Measurements from ENCODE around the gene FBXO30.
A peak's percentile ranks its signal among the peaks of the same experiment; 100 is the strongest.

The FBXO30 gene

DNA sequence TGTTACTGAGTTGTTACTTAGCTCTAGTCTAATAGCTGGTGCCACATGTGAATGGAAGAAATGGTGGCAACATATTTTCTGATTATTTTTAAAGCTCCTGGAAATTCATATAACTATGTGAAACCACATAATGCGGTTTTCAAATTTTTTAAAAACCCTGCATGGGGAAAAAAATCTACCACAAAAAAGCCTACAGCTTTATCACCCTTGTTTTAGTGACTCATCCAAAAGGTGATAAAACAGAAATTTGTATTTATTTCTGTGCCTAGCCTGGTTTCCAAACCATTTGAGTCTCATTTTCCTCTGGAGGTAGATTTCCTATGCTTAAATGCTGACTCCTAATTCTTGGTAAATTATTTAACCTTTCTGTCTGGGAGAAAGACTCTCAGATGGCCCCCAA is 5.4 kb upstream of the FBXO30 start:
- Histone ChIP-seq H3K36me3 (ENCODE audit: control insufficient read depth, insufficient read depth, low read length) (no peaks in the 10 kb centered on the region), H3K4me3 (ENCODE audit: insufficient read depth, low read depth, low read length) (no peak overlapping the region), H3K9me3 (ENCODE audit: control insufficient read depth, low read length) (no peaks in the 10 kb centered on the region), H3K27me3 (ENCODE audit: control insufficient read depth, insufficient read depth, low read length, poor library complexity, severe bottlenecking) (no peaks in the 10 kb centered on the region), H3K27ac (ENCODE audit: insufficient read depth, low read depth, low read length, poor library complexity, severe bottlenecking) (no peak overlapping the region), H3K4me1 (ENCODE audit: control insufficient read depth, insufficient read depth, low read length) (no peaks in the 10 kb centered on the region)
- WGBS, 2 experiments = 95 to 100% methylated on average over 1 of the region's 1 CpG

DNA sequence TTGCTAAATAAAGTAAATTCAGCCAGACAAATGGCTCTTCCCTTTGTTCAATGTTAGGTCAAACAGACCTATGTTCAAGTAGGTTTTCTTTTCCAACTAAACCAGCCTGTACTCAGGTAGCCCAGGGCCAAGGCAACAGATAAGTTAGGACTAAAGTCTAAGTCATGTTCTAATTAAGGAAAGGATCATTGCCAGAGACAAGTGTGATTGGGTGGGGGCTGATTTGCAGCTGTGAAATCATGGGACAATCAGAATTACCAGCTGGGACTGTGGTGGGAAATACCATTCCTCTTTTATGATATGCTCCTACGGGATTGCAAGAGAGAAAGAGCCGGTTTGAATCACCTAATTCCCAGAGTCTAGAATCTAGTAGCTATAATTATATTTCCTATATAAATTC is 4.2 kb upstream of the FBXO30 start:
- no peaks in the 10 kb centered on the region for H3K4me1 ChIP-seq (ENCODE audit: control insufficient read depth, insufficient read depth, low read length)
- 0% methylated on average over 1 of the region's 2 CpGs for WGBS, 2 experiments
- H3K27ac ChIP-seq (ENCODE audit: insufficient read depth, low read depth, low read length, poor library complexity, severe bottlenecking) = no peak overlapping the region
- H3K4me3 ChIP-seq (ENCODE audit: insufficient read depth, low read depth, low read length) = no peak overlapping the region
- H3K27me3 ChIP-seq (ENCODE audit: control insufficient read depth, insufficient read depth, low read length, poor library complexity, severe bottlenecking) = no peaks in the 10 kb centered on the region
- no peaks in the 10 kb centered on the region for H3K36me3 ChIP-seq (ENCODE audit: control insufficient read depth, insufficient read depth, low read length)
- H3K9me3 ChIP-seq (ENCODE audit: control insufficient read depth, low read length) = no peaks in the 10 kb centered on the region

DNA sequence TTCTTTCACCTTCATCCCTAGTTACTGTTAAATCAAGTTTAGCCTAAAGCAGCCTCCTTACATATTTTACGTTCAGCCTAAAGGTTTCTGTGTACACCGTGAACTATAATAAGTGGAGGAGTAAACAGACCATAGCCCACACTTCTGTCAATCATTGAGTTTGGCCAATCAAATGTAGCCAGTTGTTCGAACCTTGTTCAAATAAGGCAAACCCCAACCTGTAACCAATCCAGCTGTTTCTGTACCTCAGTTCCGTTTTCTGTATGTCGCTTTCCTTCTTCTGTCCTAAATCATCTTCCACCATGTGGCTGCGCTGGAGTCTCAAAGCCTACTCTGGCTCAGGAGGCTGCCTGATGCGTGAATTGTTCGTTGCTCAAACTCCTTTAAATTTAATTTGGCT is 1.8 kb upstream of the FBXO30 start:
- WGBS, 2 experiments = 96% methylated on average over 6 to 8 of the region's 8 CpGs

DNA sequence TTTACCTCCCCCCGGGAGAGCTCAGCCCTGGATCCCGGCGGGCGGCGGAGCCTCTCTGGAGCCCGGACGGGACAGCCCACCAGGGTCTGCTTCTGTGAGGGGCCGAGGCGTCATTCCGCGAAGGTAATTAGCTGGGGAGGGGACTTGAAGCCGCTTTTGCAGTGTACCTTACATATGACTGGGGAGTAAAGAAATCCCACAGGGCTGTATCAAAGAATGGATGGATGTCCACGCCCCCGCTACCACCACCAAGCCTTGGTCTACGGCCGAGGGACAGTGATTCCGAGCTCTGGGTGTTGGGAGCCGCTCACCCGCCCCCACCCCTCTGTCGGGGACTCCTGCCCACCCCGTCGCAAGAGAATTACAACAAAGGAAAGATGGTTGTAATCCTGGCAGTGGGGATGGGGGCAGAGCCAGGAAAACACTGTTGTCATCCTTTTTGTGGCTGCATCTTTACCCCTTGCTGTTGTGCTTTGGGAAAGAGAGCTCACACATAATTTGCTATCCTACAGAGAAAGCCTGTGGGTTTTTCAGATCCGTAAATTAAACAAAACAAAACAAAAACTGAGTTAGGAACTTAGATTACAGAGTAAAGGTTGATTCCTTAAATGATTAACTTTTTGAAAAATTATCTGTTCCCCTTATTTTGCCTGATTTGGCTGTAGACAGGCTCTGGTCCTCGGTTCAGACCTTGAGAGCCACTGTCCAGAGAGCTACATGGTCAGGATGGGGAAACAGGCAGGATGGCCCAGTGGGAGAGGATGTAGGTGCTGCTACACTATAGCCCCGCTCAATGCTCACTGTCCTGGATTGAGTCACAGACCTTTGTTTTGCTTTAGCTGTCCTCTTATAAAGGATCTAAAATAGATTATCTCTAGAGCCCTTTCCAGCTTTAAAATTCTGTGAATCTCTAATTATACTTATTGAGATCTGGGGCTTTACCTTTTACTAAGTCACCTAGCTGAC is 997 bp upstream of the FBXO30 start:
- H3K36me3 ChIP-seq (ENCODE audit: control insufficient read depth, insufficient read depth, low read length) = no peaks in the 10 kb centered on the region
- H3K27ac ChIP-seq (ENCODE audit: insufficient read depth, low read depth, low read length, poor library complexity, severe bottlenecking) = peak overlapping the region; percentile 92
- peak overlapping the region; percentile 83 for H3K4me3 ChIP-seq (ENCODE audit: insufficient read depth, low read depth, low read length)
- WGBS, 2 experiments = 3 to 6% methylated on average over 24 to 25 of the region's 25 CpGs
- H3K27me3 ChIP-seq (ENCODE audit: control insufficient read depth, insufficient read depth, low read length, poor library complexity, severe bottlenecking) = no peaks in the 10 kb centered on the region
- H3K9me3 ChIP-seq (ENCODE audit: control insufficient read depth, low read length) = no peaks in the 10 kb centered on the region
- peaks cover 3% of the 10 kb centered on the region for H3K4me1 ChIP-seq (ENCODE audit: control insufficient read depth, insufficient read depth, low read length)

More for the DNA sequence above, 1.8 kb upstream of the FBXO30 start:
- Histone ChIP-seq H3K27me3 (ENCODE audit: control insufficient read depth, insufficient read depth, low read length, poor library complexity, severe bottlenecking) (no peaks in the 10 kb centered on the region), H3K36me3 (ENCODE audit: control insufficient read depth, insufficient read depth, low read length) (no peaks in the 10 kb centered on the region), H3K4me3 (ENCODE audit: insufficient read depth, low read depth, low read length) (no peak overlapping the region), H3K9me3 (ENCODE audit: control insufficient read depth, low read length) (no peaks in the 10 kb centered on the region), H3K27ac (ENCODE audit: insufficient read depth, low read depth, low read length, poor library complexity, severe bottlenecking) (no peak overlapping the region), H3K4me1 (ENCODE audit: control insufficient read depth, insufficient read depth, low read length) (peaks cover 3% of the 10 kb centered on the region)

DNA sequence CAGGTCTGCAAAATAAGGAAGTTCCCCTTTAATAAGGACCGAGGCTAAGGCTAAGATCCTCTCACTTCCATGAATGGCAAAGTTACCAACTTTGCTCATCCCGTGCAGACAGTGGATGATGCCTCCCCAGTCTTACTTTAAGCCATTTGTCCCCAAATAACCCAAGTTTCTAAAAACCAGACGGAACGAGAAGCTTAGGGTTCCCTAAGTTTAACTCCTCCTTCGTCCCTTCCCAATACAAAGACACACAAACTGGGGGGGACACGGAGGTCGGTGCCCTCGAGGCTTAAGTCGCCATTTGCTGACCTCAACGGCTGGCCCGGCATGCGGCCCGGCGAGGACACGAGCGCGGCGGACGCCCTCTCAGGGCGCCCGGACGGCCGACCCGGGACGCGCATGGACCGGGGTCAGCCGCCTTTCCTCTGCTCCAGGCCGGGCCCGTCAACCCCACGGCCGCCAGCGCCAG is 527 bp downstream of the FBXO30 start:
- peak overlapping the region; percentile 95 for H3K27ac ChIP-seq (ENCODE audit: insufficient read depth, low read depth, low read length, poor library complexity, severe bottlenecking)
- peak overlapping the region; percentile 83 for H3K4me3 ChIP-seq (ENCODE audit: insufficient read depth, low read depth, low read length)
- H3K9me3 ChIP-seq (ENCODE audit: control insufficient read depth, low read length) = no peaks in the 10 kb centered on the region
- H3K27me3 ChIP-seq (ENCODE audit: control insufficient read depth, insufficient read depth, low read length, poor library complexity, severe bottlenecking) = no peaks in the 10 kb centered on the region
- peaks cover 3% of the 10 kb centered on the region for H3K4me1 ChIP-seq (ENCODE audit: control insufficient read depth, insufficient read depth, low read length)
- no peaks in the 10 kb centered on the region for H3K36me3 ChIP-seq (ENCODE audit: control insufficient read depth, insufficient read depth, low read length)
- 0% methylated on average over 33 of the region's 33 CpGs for WGBS, 2 experiments

DNA sequence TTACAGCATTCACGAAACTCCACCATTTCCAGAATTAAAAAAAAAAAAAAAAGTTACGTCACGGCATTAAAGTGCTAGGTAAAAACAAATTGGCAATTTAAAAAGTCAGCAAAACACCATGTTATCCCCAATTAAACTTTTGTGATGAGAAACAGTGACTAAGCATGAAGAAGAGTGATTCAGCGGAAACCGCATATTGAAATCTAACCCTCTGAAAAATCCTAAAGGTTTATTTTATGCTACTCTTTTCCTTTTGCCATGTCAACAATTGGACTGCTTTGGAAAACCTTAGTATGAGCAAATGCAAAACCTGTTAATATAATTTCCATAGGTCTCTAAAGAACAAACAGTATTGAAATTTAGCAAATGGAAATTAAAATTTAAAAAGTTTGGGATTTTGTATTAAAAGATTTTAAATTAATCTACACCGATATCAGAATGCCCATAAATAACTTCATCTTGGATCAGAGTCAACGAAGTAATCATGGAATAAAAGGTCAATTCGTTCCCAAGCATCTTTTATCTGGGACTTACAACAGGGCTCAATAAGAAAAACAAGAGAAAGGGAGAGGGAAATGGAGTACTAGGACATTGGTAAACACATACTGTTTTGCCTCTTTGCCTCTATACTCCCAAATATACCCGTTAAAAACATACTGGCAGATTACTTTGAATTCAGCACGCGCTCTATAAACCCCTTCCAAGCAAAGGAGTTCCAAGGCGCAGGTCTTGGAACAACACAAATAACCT is 1.1 kb downstream of the FBXO30 start:
- H3K27me3 ChIP-seq (ENCODE audit: control insufficient read depth, insufficient read depth, low read length, poor library complexity, severe bottlenecking) = no peaks in the 10 kb centered on the region
- 0 to 1% methylated on average over 9 to 11 of the region's 12 CpGs for WGBS, 2 experiments
- peak overlapping the region; percentile 95 for H3K27ac ChIP-seq (ENCODE audit: insufficient read depth, low read depth, low read length, poor library complexity, severe bottlenecking)

DNA sequence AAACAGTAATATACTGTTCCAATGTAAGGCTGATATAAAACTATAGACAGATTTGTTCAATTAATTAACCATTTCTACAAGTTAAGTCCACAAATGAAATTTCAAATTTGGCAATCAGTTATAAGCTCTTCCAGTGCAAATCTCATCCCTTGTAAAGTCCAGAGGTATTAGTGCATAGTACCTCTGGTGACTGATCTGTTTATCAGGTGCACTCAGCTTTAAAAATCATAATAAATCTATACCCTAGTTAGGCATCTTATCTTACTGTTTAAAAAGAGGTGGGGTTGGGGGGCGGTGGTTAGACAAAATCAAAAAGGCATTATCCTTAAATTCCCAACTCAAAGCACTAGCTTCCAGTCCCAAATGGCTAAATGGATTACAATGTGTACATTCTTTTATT is 2.9 kb downstream of the FBXO30 start:
- no CpG with 5 or more reads among the region's 1 CpG for WGBS, 2 experiments
- Histone ChIP-seq H3K4me3 (ENCODE audit: insufficient read depth, low read depth, low read length) (no peak overlapping the region), H3K27ac (ENCODE audit: insufficient read depth, low read depth, low read length, poor library complexity, severe bottlenecking) (no peak overlapping the region), H3K4me1 (ENCODE audit: control insufficient read depth, insufficient read depth, low read length) (peaks cover 3% of the 10 kb centered on the region), H3K27me3 (ENCODE audit: control insufficient read depth, insufficient read depth, low read length, poor library complexity, severe bottlenecking) (no peaks in the 10 kb centered on the region), H3K9me3 (ENCODE audit: control insufficient read depth, low read length) (no peaks in the 10 kb centered on the region), H3K36me3 (ENCODE audit: control insufficient read depth, insufficient read depth, low read length) (no peaks in the 10 kb centered on the region)

More for the DNA sequence above, 1.1 kb downstream of the FBXO30 start:
- Histone ChIP-seq H3K9me3 (ENCODE audit: control insufficient read depth, low read length) (no peaks in the 10 kb centered on the region), H3K4me3 (ENCODE audit: insufficient read depth, low read depth, low read length) (peak overlapping the region; percentile 83), H3K36me3 (ENCODE audit: control insufficient read depth, insufficient read depth, low read length) (no peaks in the 10 kb centered on the region), H3K4me1 (ENCODE audit: control insufficient read depth, insufficient read depth, low read length) (peaks cover 3% of the 10 kb centered on the region)

DNA sequence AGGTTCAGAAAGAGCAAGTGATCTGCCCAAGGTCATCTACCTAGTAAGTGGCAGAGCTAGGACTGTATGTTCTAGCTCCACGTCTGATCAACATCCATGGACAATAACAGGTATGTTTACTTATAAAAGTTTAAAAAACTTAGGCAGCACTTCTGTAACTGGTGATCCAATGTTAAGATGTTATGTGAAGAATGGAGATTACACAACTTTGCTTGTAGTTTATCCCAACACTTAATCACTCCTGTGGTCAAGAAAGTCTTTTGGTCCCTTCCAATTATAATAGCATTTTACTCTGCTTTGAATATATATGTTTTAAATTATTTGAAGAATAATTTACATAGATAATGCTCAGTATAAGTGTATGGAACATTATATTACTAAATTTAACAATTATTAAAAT is 4.8 kb downstream of the FBXO30 start:
- Histone ChIP-seq H3K4me3 (ENCODE audit: insufficient read depth, low read depth, low read length) (no peak overlapping the region), H3K4me1 (ENCODE audit: control insufficient read depth, insufficient read depth, low read length) (peaks cover 3% of the 10 kb centered on the region), H3K9me3 (ENCODE audit: control insufficient read depth, low read length) (no peaks in the 10 kb centered on the region), H3K27ac (ENCODE audit: insufficient read depth, low read depth, low read length, poor library complexity, severe bottlenecking) (no peak overlapping the region), H3K27me3 (ENCODE audit: control insufficient read depth, insufficient read depth, low read length, poor library complexity, severe bottlenecking) (no peaks in the 10 kb centered on the region), H3K36me3 (ENCODE audit: control insufficient read depth, insufficient read depth, low read length) (peaks cover 14% of the 10 kb centered on the region)
- WGBS, 2 experiments = 100% methylated on average over 1 of the region's 1 CpG; no CpG with 5 or more reads in 1 of the 2 experiments

DNA sequence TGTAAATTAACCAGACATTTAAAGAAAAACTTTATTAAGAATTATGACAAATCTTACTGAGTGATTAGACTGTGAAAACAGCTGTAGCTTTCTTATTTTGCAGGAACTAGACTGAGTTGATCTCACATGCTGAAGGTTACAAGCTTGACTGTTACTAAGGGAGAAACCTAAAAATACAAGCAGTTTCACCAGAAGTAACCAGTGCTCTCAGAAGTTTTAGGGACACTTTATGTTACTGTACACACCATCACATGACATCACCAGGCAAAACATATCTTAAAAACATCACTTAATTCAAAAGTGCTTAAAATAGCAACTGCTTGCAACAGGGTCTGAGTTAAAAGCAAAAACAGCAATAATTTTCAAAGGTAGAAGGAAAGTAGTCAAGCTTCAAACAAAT is 5.4 kb downstream of the FBXO30 start:
- Histone ChIP-seq H3K27ac (ENCODE audit: insufficient read depth, low read depth, low read length, poor library complexity, severe bottlenecking) (no peak overlapping the region), H3K4me1 (ENCODE audit: control insufficient read depth, insufficient read depth, low read length) (peaks cover 3% of the 10 kb centered on the region), H3K4me3 (ENCODE audit: insufficient read depth, low read depth, low read length) (no peak overlapping the region), H3K36me3 (ENCODE audit: control insufficient read depth, insufficient read depth, low read length) (peaks cover 20% of the 10 kb centered on the region), H3K27me3 (ENCODE audit: control insufficient read depth, insufficient read depth, low read length, poor library complexity, severe bottlenecking) (no peaks in the 10 kb centered on the region), H3K9me3 (ENCODE audit: control insufficient read depth, low read length) (no peaks in the 10 kb centered on the region)

DNA sequence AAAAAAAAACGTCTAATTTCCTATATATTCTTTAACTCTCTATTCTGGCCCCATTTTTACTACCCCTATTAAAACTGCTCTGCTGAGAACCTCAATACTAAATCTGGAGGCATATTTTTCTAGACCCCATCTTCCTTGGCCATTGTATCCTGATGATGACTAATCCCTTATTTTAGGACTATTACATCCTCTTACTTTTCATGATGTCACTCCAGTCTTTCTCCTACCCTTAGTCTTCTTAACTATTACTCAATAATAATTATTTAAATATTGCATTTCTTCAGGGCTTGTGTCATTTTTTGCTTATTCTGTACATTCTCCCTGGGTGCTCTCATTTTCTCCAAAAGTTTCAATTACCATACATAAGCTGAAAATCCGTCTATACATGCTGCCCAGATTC is 6.4 kb downstream of the FBXO30 start:
- peaks cover 20% of the 10 kb centered on the region for H3K36me3 ChIP-seq (ENCODE audit: control insufficient read depth, insufficient read depth, low read length)
- H3K27ac ChIP-seq (ENCODE audit: insufficient read depth, low read depth, low read length, poor library complexity, severe bottlenecking) = no peak overlapping the region
- peaks cover 3% of the 10 kb centered on the region for H3K4me1 ChIP-seq (ENCODE audit: control insufficient read depth, insufficient read depth, low read length)
- WGBS, 2 experiments = 88 to 95% methylated on average over 2 of the region's 2 CpGs
- H3K27me3 ChIP-seq (ENCODE audit: control insufficient read depth, insufficient read depth, low read length, poor library complexity, severe bottlenecking) = no peaks in the 10 kb centered on the region
- H3K9me3 ChIP-seq (ENCODE audit: control insufficient read depth, low read length) = no peaks in the 10 kb centered on the region
- no peak overlapping the region for H3K4me3 ChIP-seq (ENCODE audit: insufficient read depth, low read depth, low read length)

Measured in ectodermal cell (in vitro differentiated cells).